ENCODE data around the gene CHN2.

- TF ChIP-seq POLR2AphosphoS5 (IDR thresholded peaks at IDR 0.05; ENCODE audit: low read depth, low read length) (no peak), TAF1 (IDR thresholded peaks at IDR 0.05; ENCODE audit: low read depth, low read length) (no peak), POLR2A (IDR thresholded peaks at IDR 0.05; ENCODE audit: low read depth, low read length) (no peak), PAX5 (IDR thresholded peaks at IDR 0.05; ENCODE audit: insufficient read depth, low read length, severe bottlenecking) (no peak), POU2F2 (IDR thresholded peaks at IDR 0.05; ENCODE audit: low read depth, low read length) (no peak), SPI1 (IDR thresholded peaks at IDR 0.05; ENCODE audit: low read depth, low read length) (no peak)
Measured at GRCh38 chr7:29426587-29426986, 232.0 kb downstream of the CHN2 start.
